ENCODE results near the gene PRR20C. TPM values are rescaled to one million over a fixed set of nuclear protein-coding genes. Genes with fewer than 3 reads are reported as not detected.
"Not testable (repeated sequence)": the region's sequence is repeated elsewhere in the genome, so short reads cannot be mapped to it uniquely, and the experiment has no call there.

Gene PRR20C
- total RNA-seq, 4 donors from 2014 or later, result not detected

- Histone ChIP-seq H3K27ac (no peak overlapping the region), H3K9me3 (peaks cover 6% of the 10 kb centered on the region), H3K27me3 (no peaks in the 10 kb centered on the region), H3K36me3 (no peaks in the 10 kb centered on the region), H3K4me3 (no peak overlapping the region), H3K4me1 (no peaks in the 10 kb centered on the region)
- DNase-seq (ENCODE audit: low spot score in 2 of 2), result peak in 1 of 2 donors; percentile 50
- WGBS, result 90% methylated on average over 5 of the region's 5 CpGs
- TF ChIP-seq, protein P1, sequence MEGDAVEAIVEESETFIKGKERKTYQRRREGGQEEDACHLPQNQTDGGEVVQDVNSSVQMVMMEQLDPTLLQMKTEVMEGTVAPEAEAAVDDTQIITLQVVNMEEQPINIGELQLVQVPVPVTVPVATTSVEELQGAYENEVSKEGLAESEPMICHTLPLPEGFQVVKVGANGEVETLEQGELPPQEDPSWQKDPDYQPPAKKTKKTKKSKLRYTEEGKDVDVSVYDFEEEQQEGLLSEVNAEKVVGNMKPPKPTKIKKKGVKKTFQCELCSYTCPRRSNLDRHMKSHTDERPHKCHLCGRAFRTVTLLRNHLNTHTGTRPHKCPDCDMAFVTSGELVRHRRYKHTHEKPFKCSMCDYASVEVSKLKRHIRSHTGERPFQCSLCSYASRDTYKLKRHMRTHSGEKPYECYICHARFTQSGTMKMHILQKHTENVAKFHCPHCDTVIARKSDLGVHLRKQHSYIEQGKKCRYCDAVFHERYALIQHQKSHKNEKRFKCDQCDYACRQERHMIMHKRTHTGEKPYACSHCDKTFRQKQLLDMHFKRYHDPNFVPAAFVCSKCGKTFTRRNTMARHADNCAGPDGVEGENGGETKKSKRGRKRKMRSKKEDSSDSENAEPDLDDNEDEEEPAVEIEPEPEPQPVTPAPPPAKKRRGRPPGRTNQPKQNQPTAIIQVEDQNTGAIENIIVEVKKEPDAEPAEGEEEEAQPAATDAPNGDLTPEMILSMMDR (IDR thresholded peaks at IDR 0.05), result no peak
- no peak for TF ChIP-seq EP300 (IDR thresholded peaks at IDR 0.05)
- no peak for TF ChIP-seq POLR2A (IDR thresholded peaks at IDR 0.05)
- no peak for TF ChIP-seq POLR2AphosphoS5 (IDR thresholded peaks at IDR 0.05)
Observed at GRCh38 chr13:57138988-57139387, 14.9 kb upstream of the PRR20C start.

GRCh38 chr13:57139781-57140180 is 14.1 kb upstream of the PRR20C start:
- 97% methylated on average over 9 of the region's 18 CpGs for WGBS
- H3K36me3 ChIP-seq; DNase-seq (ENCODE audit: low spot score in 2 of 2); H3K27ac ChIP-seq; H3K27me3 ChIP-seq; H3K4me1 ChIP-seq; H3K9me3 ChIP-seq; H3K4me3 ChIP-seq: not testable (repeated sequence)

- not testable (repeated sequence) for DNase-seq (ENCODE audit: low spot score in 2 of 2); H3K4me1 ChIP-seq; H3K4me3 ChIP-seq; H3K27ac ChIP-seq; H3K36me3 ChIP-seq; H3K27me3 ChIP-seq; H3K9me3 ChIP-seq
- WGBS, result 88% methylated on average over 15 of the region's 34 CpGs
Observed at GRCh38 chr13:57140235-57140968, 13.5 kb upstream of the PRR20C start, which contains the start of gene PRR20A. TSS of gene PRR20A (plus strand) at chr13:57140918. CDS start at chr13:57141305, 387 bp downstream.

- not testable (repeated sequence) for H3K4me3 ChIP-seq; H3K27ac ChIP-seq; DNase-seq (ENCODE audit: low spot score in 2 of 2); H3K4me1 ChIP-seq; H3K27me3 ChIP-seq; H3K36me3 ChIP-seq; H3K9me3 ChIP-seq
- no CpG with 5 or more reads among the region's 22 CpGs for WGBS
Observed at GRCh38 chr13:57147188-57147587, 6.7 kb upstream of the PRR20C start, which contains the start of gene PRR20B. TSS of gene PRR20B (plus strand) at chr13:57147488. CDS start at chr13:57147875, 387 bp downstream.

DNA sequence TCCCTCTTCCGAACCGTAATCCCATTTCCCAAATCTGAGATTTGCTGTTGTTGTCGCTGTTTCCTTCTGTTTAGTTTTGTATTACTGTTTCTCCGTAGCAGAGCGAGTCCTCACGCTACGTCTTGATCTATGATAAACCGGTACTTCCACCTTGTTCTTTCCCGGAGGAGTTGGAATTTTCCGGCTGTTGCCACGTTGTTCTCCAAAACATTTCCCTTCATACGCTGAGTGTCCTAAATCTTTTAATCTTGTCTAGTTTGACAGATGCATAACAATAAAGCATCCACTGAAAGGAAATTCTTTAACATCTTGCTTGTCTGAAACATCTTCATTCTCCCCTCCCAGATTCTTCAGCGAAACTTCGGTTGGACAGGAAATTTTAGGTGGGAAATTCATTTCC is 5.8 kb upstream of the PRR20C start:
- not testable (repeated sequence) for H3K9me3 ChIP-seq; H3K4me1 ChIP-seq; H3K27ac ChIP-seq; H3K27me3 ChIP-seq; H3K4me3 ChIP-seq; H3K36me3 ChIP-seq; DNase-seq (ENCODE audit: low spot score in 2 of 2)
- 93% methylated on average over 10 of the region's 14 CpGs for WGBS

- H3K4me3 ChIP-seq; H3K4me1 ChIP-seq; H3K9me3 ChIP-seq; DNase-seq (ENCODE audit: low spot score in 2 of 2); H3K27me3 ChIP-seq; H3K36me3 ChIP-seq; H3K27ac ChIP-seq: not testable (repeated sequence)
- WGBS, result no CpG with 5 or more reads among the region's 22 CpGs
Observed at GRCh38 chr13:57160332-57160731, 6.5 kb downstream of the PRR20C start, which contains the start of gene PRR20D. TSS of gene PRR20D (plus strand) at chr13:57160632. CDS start at chr13:57161019, 387 bp downstream.

- H3K9me3 ChIP-seq; H3K4me3 ChIP-seq; H3K36me3 ChIP-seq; H3K27me3 ChIP-seq; H3K27ac ChIP-seq; H3K4me1 ChIP-seq; DNase-seq (ENCODE audit: low spot score in 2 of 2): not testable (repeated sequence)
- WGBS, result no CpG with 5 or more reads among the region's 22 CpGs
Observed at GRCh38 chr13:57166897-57167296, 13.0 kb downstream of the PRR20C start, which contains the start of gene PRR20E. TSS of gene PRR20E (plus strand) at chr13:57167197. CDS start at chr13:57167584, 387 bp downstream.

DNA sequence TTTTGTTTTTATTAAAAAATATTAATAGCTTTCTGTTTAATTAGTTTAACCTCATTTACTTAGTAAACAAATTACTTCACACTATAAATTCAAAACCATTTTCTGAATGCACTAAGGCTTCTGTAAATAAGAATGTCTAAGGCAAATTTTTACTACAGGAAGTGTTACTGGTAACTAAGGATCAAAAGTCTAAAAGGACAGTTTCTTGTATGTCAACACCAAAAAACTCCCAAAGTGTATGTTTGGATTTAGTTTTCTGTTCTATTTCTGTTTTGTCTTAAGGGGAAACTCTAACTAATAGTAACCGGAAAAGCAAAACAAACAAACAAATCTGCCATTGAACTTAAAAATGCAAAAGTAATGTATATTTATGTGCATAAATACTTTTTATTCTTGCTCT is 37.8 kb downstream of the PRR20C start:
- Histone ChIP-seq H3K27me3 (no peaks in the 10 kb centered on the region), H3K9me3 (no peaks in the 10 kb centered on the region), H3K4me3 (no peak overlapping the region), H3K4me1 (no peaks in the 10 kb centered on the region), H3K36me3 (no peaks in the 10 kb centered on the region), H3K27ac (no peak overlapping the region)
- TF ChIP-seq, protein P1 (IDR thresholded peaks at IDR 0.05), result no peak
- TF ChIP-seq POLR2A (IDR thresholded peaks at IDR 0.05) (no peak), POLR2AphosphoS5 (IDR thresholded peaks at IDR 0.05) (no peak), EP300 (IDR thresholded peaks at IDR 0.05) (no peak)
- 83% methylated on average over 1 of the region's 1 CpG for WGBS
- no peak for DNase-seq (ENCODE audit: low spot score in 2 of 2)

Other genes with a start within 250 kb of the PRR20C start
- gene PRR20A, start 13.1 kb upstream of the PRR20C start, total RNA-seq, result not detected
- not detected for gene PRR20B, start 6.6 kb upstream of the PRR20C start, total RNA-seq
- gene PRR20D, start 6.6 kb downstream of the PRR20C start, total RNA-seq, result not detected
- gene PRR20E, start 13.1 kb downstream of the PRR20C start, total RNA-seq, result not detected